Fibroblast of skin of right biceps (primary cell): Measurements from ENCODE around the gene MLANA.
"Not testable (repeated sequence)": the region's sequence is repeated elsewhere in the genome, so short reads cannot be mapped to it uniquely, and the experiment has no call there.

ENCODE experiments used
- DNase-seq: peaks from one replicate; pipeline ENCODE4 v3.0.0-alpha.2; 2013

The MLANA gene

GRCh38 chr9:5870691-5871090 is 20.0 kb upstream of the MLANA start:
- no peak for DNase-seq

GRCh38 chr9:5871785-5872184 is 18.9 kb upstream of the MLANA start:
- DNase-seq: no peak

GRCh38 chr9:5872511-5872910 is 18.2 kb upstream of the MLANA start:
- DNase-seq: peak; percentile 6

- DNase-seq: no peak
Measured at GRCh38 chr9:5873439-5873838, 17.2 kb upstream of the MLANA start.

- no peak for DNase-seq
Measured at GRCh38 chr9:5874048-5874447, 16.6 kb upstream of the MLANA start.

- DNase-seq: no peak
Measured at GRCh38 chr9:5876026-5876425, 14.7 kb upstream of the MLANA start.

GRCh38 chr9:5876711-5877110 is 14.0 kb upstream of the MLANA start:
- no peak for DNase-seq

- peak; percentile 90 for DNase-seq
Measured at GRCh38 chr9:5879419-5880181, 11.1 kb upstream of the MLANA start.

- not testable (repeated sequence) for DNase-seq
Measured at GRCh38 chr9:5882244-5883012, 8.3 kb upstream of the MLANA start.

GRCh38 chr9:5884191-5884590 is 6.5 kb upstream of the MLANA start:
- DNase-seq: no peak

- peak; percentile 64 for DNase-seq
Measured at GRCh38 chr9:5886114-5886939, 4.4 kb upstream of the MLANA start.

- DNase-seq: no peak
Measured at GRCh38 chr9:5892456-5893133, 1.9 kb downstream of the MLANA start.

GRCh38 chr9:5893134-5893505 is 2.4 kb downstream of the MLANA start:
- DNase-seq: no peak

- DNase-seq: no peak
Measured at GRCh38 chr9:5893591-5894236, 3.0 kb downstream of the MLANA start.

GRCh38 chr9:5894237-5894959 is 3.7 kb downstream of the MLANA start:
- no peak for DNase-seq

GRCh38 chr9:5895782-5896181 is 5.1 kb downstream of the MLANA start:
- DNase-seq: no peak

GRCh38 chr9:5896863-5897262 is 6.2 kb downstream of the MLANA start:
- peak; percentile 8 for DNase-seq

GRCh38 chr9:5897851-5898250 is 7.2 kb downstream of the MLANA start:
- DNase-seq: no peak

- DNase-seq: no peak
Measured at GRCh38 chr9:5899292-5899691, 8.6 kb downstream of the MLANA start.

- DNase-seq: no peak
Measured at GRCh38 chr9:5900622-5901021, 9.9 kb downstream of the MLANA start.

GRCh38 chr9:5902377-5902776 is 11.7 kb downstream of the MLANA start:
- no peak for DNase-seq

GRCh38 chr9:5908918-5909317 is 18.2 kb downstream of the MLANA start:
- no peak for DNase-seq
